HCT116 (cell line): ENCODE data around the gene GDPD5. TPM values are rescaled to one million over a fixed set of nuclear protein-coding genes. Genes with fewer than 3 reads are reported as not detected.

ENCODE experiments used
- ATAC-seq: fragments of 200-7000 bp; cut with Tn5 transposase; 2 replicates; pipeline ENCODE4 v1.9.1; 2020; ENCODE audit warnings: mild to moderate bottlenecking, moderate library complexity
- BruUV-seq: library from RNA; stranded (reverse); fragments of 400-500 nt; replicated peaks from 2 replicates; lab custom pipeline; 2021; lab: Mats Ljungman, UMichigan
- CTCF ChIA-PET: fragments of 300-600 bp; sonication (Branson Sonifier 250); formaldehyde crosslinking; loops from one replicate; lab custom pipeline; 2021; ENCODE audit warnings: antibody characterized with exemption; lab: Charles Lee
- POLR2A ChIA-PET: fragments of 300-600, 350-600 bp; sonication (Branson Sonifier 250); formaldehyde crosslinking; loops from one replicate; lab custom pipeline; 2021; ENCODE audit warnings: antibody characterized with exemption; lab: Charles Lee
- RAD21 ChIA-PET, 2 experiments: fragments of 300-600 bp; sonication (Branson Sonifier 250); formaldehyde crosslinking; loops; one replicate each; lab custom pipeline; 2023; ENCODE audit warnings: low total read pairs in 2 of 2; ENCODE audit not compliant: uncharacterized antibody in 2 of 2, unreplicated experiment in 2 of 2, low non-redundant PET in 1 of 2; lab: Charles Lee
- DNase-seq: peaks from one replicate; pipeline ENCODE4 v3.0.0-alpha.2; 2010; ENCODE audit warnings: low read depth, low spot score
- H2AFZ ChIP-seq: fragments of 200-600 bp; shearing (Covaris generic), sonication (generic); 2 replicates; pipeline ENCODE4 v1.6.1; 2017; ENCODE audit warnings: low read depth, mixed run types, mixed read lengths, antibody characterized with exemption, low read length; ENCODE audit not compliant: poor library complexity, severe bottlenecking
- H3K27ac ChIP-seq: 2 replicates; pipeline ENCODE4 v1.5.1; 2012; ENCODE audit warnings: low read depth, low read length
- H3K27me3 ChIP-seq: fragments of 200-600 bp; sonication (generic); 2 replicates; pipeline ENCODE4 v1.6.1; 2016; ENCODE audit warnings: mixed run types, low read length, mixed read lengths; ENCODE audit not compliant: insufficient read depth
- H3K36me3 ChIP-seq, 2 experiments: fragments of 200-500 bp in 1 of 2; fragments of 200-600 bp in 1 of 2; sonication (Bioruptor generic) in 1 of 2; sonication (generic) in 1 of 2; 2 replicates each; pipeline versions ENCODE4 v1.5.1 to v1.6.1; 2014 to 2016; ENCODE audit warnings: low read length in 2 of 2, inconsistent platforms in 1 of 2, mixed read lengths in 1 of 2, mixed run types in 1 of 2; ENCODE audit not compliant: insufficient read depth in 2 of 2, control insufficient read depth in 1 of 2
- H3K4me1 ChIP-seq, 2 experiments: fragments of 200-600 bp in 1 of 2; sonication (generic) in 1 of 2; 2 replicates each; pipeline versions ENCODE4 v1.5.1 to v1.6.1; 2012 to 2017; ENCODE audit warnings: low read length in 2 of 2, inconsistent platforms in 1 of 2, mild to moderate bottlenecking in 1 of 2, mixed read lengths in 1 of 2, mixed run types in 1 of 2, moderate library complexity in 1 of 2; ENCODE audit not compliant: insufficient read depth in 2 of 2, control insufficient read depth in 1 of 2
- H3K4me2 ChIP-seq: fragments of 200-600 bp; sonication (generic); 2 replicates; pipeline ENCODE4 v1.6.1; 2017; ENCODE audit warnings: mixed run types, low read length, mixed read lengths
- H3K4me3 ChIP-seq, 2 experiments: fragments of 200-600 bp in 1 of 2; sonication (generic) in 1 of 2; replicated peaks in 1 of 2; 2 replicates each; pipeline ENCODE4 v1.5.1; 2011 to 2016; ENCODE audit warnings: low read length in 2 of 2, control low read depth in 1 of 2, low read depth in 1 of 2, mild to moderate bottlenecking in 1 of 2, mixed read lengths in 1 of 2, mixed run types in 1 of 2
- H3K79me2 ChIP-seq: fragments of 200-600 bp; sonication (generic); 2 replicates; pipeline ENCODE4 v1.6.1; 2017; ENCODE audit warnings: mild to moderate bottlenecking, mixed run types, low read length, moderate library complexity, mixed read lengths; ENCODE audit not compliant: insufficient read depth
- H3K9ac ChIP-seq: fragments of 200-600 bp; sonication (generic); 2 replicates; pipeline ENCODE4 v1.6.1; 2016; ENCODE audit warnings: low read length, mixed read lengths
- H3K9me2 ChIP-seq: fragments of 200-600 bp; sonication (generic), shearing (Covaris generic); 2 replicates; pipeline ENCODE4 v1.6.1; 2017; ENCODE audit warnings: mixed run types, mild to moderate bottlenecking, moderate library complexity; ENCODE audit not compliant: insufficient read depth
- H3K9me3 ChIP-seq, 2 experiments: fragments of 200-500 bp in 1 of 2; fragments of 200-600 bp in 1 of 2; sonication (Bioruptor generic) in 1 of 2; sonication (generic) in 1 of 2; 2 replicates each; pipeline ENCODE4 v1.6.1; 2014 to 2017; ENCODE audit warnings: low read length in 2 of 2, mixed read lengths in 2 of 2, inconsistent platforms in 1 of 2, low read depth in 1 of 2, mild to moderate bottlenecking in 1 of 2, mixed run types in 1 of 2, moderate library complexity in 1 of 2; ENCODE audit not compliant: control insufficient read depth in 1 of 2, insufficient read depth in 1 of 2
- H4K20me1 ChIP-seq: fragments of 200-600 bp; sonication (generic), shearing (Covaris generic); 2 replicates; pipeline ENCODE4 v1.6.1; 2017; ENCODE audit warnings: mixed run types, mild to moderate bottlenecking, moderate library complexity; ENCODE audit not compliant: insufficient read depth
- CBX3 ChIP-seq: IDR thresholded peaks from 2 replicates; pipeline ENCODE4 v1.6.1; 2012; ENCODE audit warnings: low read depth
- CEBPB ChIP-seq: IDR thresholded peaks from 2 replicates; pipeline ENCODE4 v1.6.1; 2012; ENCODE audit warnings: low read depth
- EGR1 ChIP-seq: IDR thresholded peaks from 2 replicates; pipeline ENCODE4 v1.6.1; 2012; ENCODE audit warnings: low read depth
- ELF1 ChIP-seq: IDR thresholded peaks from 2 replicates; pipeline ENCODE4 v1.6.1; 2012; ENCODE audit warnings: low read depth, borderline replicate concordance
- EZH2 ChIP-seq: fragments of 200-600 bp; sonication (generic); IDR thresholded peaks from 2 replicates; pipeline ENCODE4 v1.6.1; 2017; ENCODE audit warnings: antibody characterized with exemption, mixed run types
- FOSL1 ChIP-seq: IDR thresholded peaks from 2 replicates; pipeline ENCODE4 v1.6.1; 2012; ENCODE audit warnings: low read depth
- JUND ChIP-seq: IDR thresholded peaks from 2 replicates; pipeline ENCODE4 v1.6.1; 2012
- POLR2A ChIP-seq: IDR thresholded peaks from 2 replicates; pipeline ENCODE4 v1.7.0; 2011; ENCODE audit warnings: borderline replicate concordance; ENCODE audit not compliant: insufficient read depth, insufficient read length; ENCODE audit errors: extremely low read depth
- POLR2AphosphoS5 ChIP-seq: IDR thresholded peaks from 2 replicates; pipeline ENCODE4 v1.6.1; 2011; ENCODE audit warnings: mild to moderate bottlenecking, low read depth, low read length, moderate library complexity
- SIN3A ChIP-seq: IDR thresholded peaks from 2 replicates; pipeline ENCODE4 v1.6.1; 2012; ENCODE audit warnings: low read depth
- TCF7L2 ChIP-seq: IDR thresholded peaks from 2 replicates; pipeline ENCODE4 v1.7.0; 2011; ENCODE audit warnings: borderline replicate concordance, inconsistent platforms; ENCODE audit not compliant: insufficient read depth, insufficient read length; ENCODE audit errors: extremely low read depth
- YY1 ChIP-seq: IDR thresholded peaks from 2 replicates; pipeline ENCODE4 v1.6.1; 2011; ENCODE audit warnings: low read length, low read depth, moderate library complexity, mild to moderate bottlenecking; ENCODE audit not compliant: insufficient replicate concordance; ENCODE audit errors: extremely low read depth
- ZFX ChIP-seq: fragments of 450-650 bp; IDR thresholded peaks from 2 replicates; pipeline ENCODE4 v1.6.1; 2017
- ZNF274 ChIP-seq: fragments of 200-500 bp; sonication (Bioruptor generic); IDR thresholded peaks from 2 replicates; pipeline ENCODE4 v1.6.1; 2014; ENCODE audit warnings: mild to moderate bottlenecking, low read depth, low read length, inconsistent platforms
- intact Hi-C: fragments of 100-400 bp; cut with micrococcal nuclease; formaldehyde crosslinking; loops from 2 replicates; pipeline ENCODE4 v1.10.0; 2022
- total RNA-seq: library from RNA; stranded (reverse); gene quantifications from one replicate; pipeline ENCODE4 v1.2.1, GENCODE V29; 2021; ENCODE audit not compliant: unreplicated experiment
- TF ChIP-seq, protein P1 (sequence below): IDR thresholded peaks from 2 replicates; pipeline ENCODE4 v1.6.1; 2012
- TF ChIP-seq, protein P2 (sequence below): IDR thresholded peaks from 2 replicates; pipeline ENCODE4 v1.6.1; 2012

The GDPD5 gene
- total RNA-seq, 1 experiment from 2014 or later, result 27.5 TPM

DNA sequence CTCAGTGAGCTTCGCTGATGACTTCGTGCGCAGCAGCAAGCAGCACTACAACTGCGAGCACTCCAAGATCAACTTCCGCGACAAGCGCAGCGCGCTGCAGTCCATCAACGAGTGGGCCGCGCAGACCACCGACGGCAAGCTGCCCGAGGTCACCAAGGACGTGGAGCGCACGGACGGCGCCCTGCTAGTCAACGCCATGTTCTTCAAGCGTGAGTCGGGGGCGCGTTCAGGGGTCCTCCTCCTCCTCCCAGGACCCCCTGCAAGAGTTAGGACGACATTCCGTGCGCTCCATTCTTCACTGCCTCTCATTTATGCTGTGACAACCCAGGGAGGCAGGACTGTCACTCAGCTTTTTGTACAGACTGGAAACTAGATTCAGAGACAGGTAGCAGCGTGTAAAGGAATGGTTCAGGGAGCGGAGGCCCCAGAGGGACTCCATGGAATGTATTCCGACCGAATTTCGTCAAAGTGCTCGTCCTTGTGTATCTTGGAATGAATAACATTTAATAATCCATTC lies 41.1 kb upstream of the GDPD5 start:
- Histone ChIP-seq H3K9me3 (no peaks in the 10 kb centered on the region), H3K79me2 (peaks cover 56% of the 10 kb centered on the region), H4K20me1 (no peaks in the 10 kb centered on the region), H2AFZ (no peak overlapping the region), H3K9me2 (no peaks in the 10 kb centered on the region), H3K4me1 (peaks cover 14 to 32% of the 10 kb centered on the region in 2 experiments), H3K4me2 (no peak overlapping the region), H3K36me3 (peaks cover 28 to 55% of the 10 kb centered on the region in 2 experiments), H3K4me3 (no peak overlapping the region), H3K27ac (no peak overlapping the region; the same call in 1 of the 2 replicates), H3K27me3 (no peaks in the 10 kb centered on the region), H3K9ac (no peak overlapping the region)
- ChIA-PET RAD21 (no interaction called here), CTCF (interaction anchor here (0.9 kb wide), 1 partner anchor 585 kb away, joined by 3 read pairs; no protein-coding TSS in a partner anchor), POLR2A (no interaction called here)
- DNase-seq (no peak), ATAC-seq (no peak)
- intact Hi-C loops, result no loop called here
- BruUV-seq, result no TSS peak
- TF ChIP-seq POLR2A, result no peak
- TF ChIP-seq, protein P1, sequence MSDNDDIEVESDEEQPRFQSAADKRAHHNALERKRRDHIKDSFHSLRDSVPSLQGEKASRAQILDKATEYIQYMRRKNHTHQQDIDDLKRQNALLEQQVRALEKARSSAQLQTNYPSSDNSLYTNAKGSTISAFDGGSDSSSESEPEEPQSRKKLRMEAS, result no peak
- TF ChIP-seq YY1, result no peak
- TF ChIP-seq FOSL1, result no peak
- no peak for TF ChIP-seq POLR2AphosphoS5

- no peaks in the 10 kb centered on the region for H4K20me1 ChIP-seq
- DNase-seq, result no peak
- POLR2A ChIA-PET, result interaction anchor here (1.3 kb wide), 1 partner anchor 9 kb away, joined by 5 read pairs; no protein-coding TSS in a partner anchor
- TF ChIP-seq FOSL1 (no peak), CBX3 (no peak), ZFX (no peak), JUND (no peak), ELF1 (no peak), POLR2A (no peak), TCF7L2 (no peak), ZNF274 (no peak), CEBPB (no peak), SIN3A (no peak), EGR1 (no peak), EZH2 (no peak)
- TF ChIP-seq, protein P2, sequence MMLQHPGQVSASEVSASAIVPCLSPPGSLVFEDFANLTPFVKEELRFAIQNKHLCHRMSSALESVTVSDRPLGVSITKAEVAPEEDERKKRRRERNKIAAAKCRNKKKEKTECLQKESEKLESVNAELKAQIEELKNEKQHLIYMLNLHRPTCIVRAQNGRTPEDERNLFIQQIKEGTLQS, result no peak
- TF ChIP-seq, protein P1, result no peak
Measured at GRCh38 chr11:75565916-75566762, 40.4 kb upstream of the GDPD5 start.

More at GRCh38 chr11:75565916-75566762, 40.4 kb upstream of the GDPD5 start:
- BruUV-seq, result no TSS peak
- ATAC-seq, result no peak
- H3K9me2 ChIP-seq, result no peaks in the 10 kb centered on the region
- no peak overlapping the region for H3K4me3 ChIP-seq
- no peaks in the 10 kb centered on the region for H3K27me3 ChIP-seq
- intact Hi-C loops, result no loop called here
- H3K9me3 ChIP-seq, result no peaks in the 10 kb centered on the region
- peaks cover 56% of the 10 kb centered on the region for H3K79me2 ChIP-seq
- H3K27ac ChIP-seq, result no peak overlapping the region; the same call in 1 of the 2 replicates
- RAD21 ChIA-PET, result no interaction called here
- H3K36me3 ChIP-seq, result peaks cover 22 to 48% of the 10 kb centered on the region in 2 experiments
- CTCF ChIA-PET, result interaction anchor here (0.9 kb wide), 1 partner anchor 586 kb away, joined by 3 read pairs; no protein-coding TSS in a partner anchor
- H3K9ac ChIP-seq, result no peak overlapping the region
- peak overlapping the region; percentile 85; the same call in 1 of the 2 replicates for H3K4me2 ChIP-seq
- H3K4me1 ChIP-seq, result peaks cover 17 to 39% of the 10 kb centered on the region in 2 experiments
- no peak overlapping the region for H2AFZ ChIP-seq
